ENCODE results near the gene PROP1.
"Not testable (repeated sequence)": the region's sequence is repeated elsewhere in the genome, so short reads cannot be mapped to it uniquely, and the experiment has no call there.

Gene PROP1

DNA sequence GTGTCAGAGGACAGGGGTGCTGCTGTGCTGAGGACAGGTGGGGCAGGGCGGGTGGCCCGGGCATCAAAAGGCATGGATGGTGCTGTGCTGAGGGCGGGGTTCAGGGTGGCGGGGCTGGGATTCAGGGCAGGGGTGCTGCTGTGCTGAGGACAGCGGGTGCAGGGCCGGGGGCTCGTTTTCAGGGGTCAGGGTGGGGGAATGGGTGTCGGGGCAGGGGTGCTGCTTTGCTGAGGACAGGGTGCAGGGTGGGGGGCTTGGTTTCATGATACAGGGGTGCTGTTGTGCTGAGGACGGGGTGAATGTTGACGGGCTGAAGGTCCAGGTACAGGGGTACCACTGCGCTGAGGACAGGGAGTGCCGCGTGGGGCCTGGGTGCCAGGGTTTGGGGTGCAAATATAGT lies 50.9 kb downstream of the PROP1 start:
- not testable (repeated sequence) for DNase-seq (ENCODE audit: low read depth)

DNA sequence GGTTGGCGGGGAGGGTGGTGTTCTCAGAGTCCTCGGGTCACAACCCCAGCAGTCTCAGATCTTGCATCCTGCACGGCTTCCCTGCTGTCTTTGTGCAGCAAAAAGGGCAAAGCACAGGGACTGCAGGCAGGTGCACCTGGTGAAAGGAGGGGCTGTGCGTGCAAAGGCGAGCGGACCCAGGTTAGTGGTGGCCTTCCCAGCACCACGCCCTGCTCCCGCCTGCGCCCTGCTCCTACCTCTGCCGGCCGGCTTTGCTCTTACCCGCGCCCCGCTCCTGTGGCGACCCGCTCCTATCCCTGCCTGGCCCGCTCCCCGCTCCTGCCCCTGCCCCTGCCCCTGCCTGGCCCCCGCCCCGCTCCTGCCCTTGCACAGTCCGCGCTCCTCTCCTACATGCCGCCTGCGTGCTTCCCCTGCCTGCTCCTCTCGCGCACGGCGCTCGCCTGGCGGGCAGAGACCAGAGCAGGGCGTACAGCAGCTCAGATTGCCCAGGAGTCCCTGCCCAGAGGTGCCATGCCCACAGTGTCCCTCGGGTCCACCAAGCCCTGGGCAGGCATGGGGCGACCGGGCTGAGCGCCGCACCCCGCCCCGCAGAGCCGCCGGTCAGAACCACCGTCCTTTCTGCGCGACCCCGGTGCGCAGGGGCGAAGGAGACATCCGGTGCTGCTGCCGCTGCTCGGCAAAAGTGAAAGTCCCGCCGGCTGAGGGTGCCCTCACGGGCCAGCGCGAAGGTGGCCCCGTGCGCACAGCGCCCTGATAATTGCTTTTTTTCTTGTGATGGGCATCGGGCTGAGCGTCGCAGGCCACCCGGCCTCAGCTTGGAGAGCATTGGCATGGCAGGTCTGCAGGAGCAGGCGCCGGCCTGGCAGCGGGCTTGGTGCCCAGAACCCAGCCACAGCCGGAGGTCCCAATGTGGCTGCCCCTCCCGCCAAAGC lies 52.0 kb downstream of the PROP1 start:
- DNase-seq (ENCODE audit: low read depth), result not testable (repeated sequence)

DNA sequence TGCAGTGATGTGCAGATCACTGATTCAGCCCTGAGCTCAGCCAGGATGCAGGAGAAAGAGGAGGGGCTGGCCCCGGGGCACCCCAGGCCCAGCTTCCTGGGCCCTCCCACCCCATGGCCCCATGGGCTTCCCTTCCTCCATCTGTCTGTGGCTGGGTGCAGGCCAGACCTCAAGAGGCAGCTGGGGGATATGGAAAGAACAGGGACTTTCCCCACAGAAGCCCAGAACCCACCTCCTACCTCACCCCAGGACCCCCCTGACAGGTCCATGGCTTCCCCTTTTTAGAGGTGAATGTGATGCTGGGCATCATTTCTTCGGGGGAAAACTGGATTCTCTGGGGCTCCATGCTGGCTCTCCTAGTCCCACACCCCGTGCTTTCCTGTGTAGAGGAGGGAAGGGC lies 53.1 kb downstream of the PROP1 start:
- not testable (repeated sequence) for DNase-seq (ENCODE audit: low read depth)

Data from T-helper 22 cell (primary cell).